HEK293T (cell line): ENCODE data around the gene MYLK3.

Experiments used
- CTCF ChIA-PET: fragments of 350-600 bp; formaldehyde crosslinking; extraction: SDS; loops from one replicate; lab custom pipeline; 2021; ENCODE audit warnings: antibody characterized with exemption, inconsistent platforms; lab: Yijun Ruan, JAX
- POLR2A ChIA-PET: fragments of 350-600 bp; formaldehyde crosslinking; extraction: SDS; loops from one replicate; lab custom pipeline; 2020; ENCODE audit warnings: antibody characterized with exemption, inconsistent platforms; lab: Yijun Ruan, JAX
- DNase-seq: peaks from one replicate; pipeline ENCODE4 v3.0.0; 2012; ENCODE audit warnings: mixed read lengths; ENCODE audit errors: extremely low spot score
- ARNT ChIP-seq: fragments of 450-650 bp; IDR thresholded peaks from 2 replicates; pipeline ENCODE4 v1.6.1; 2017; ENCODE audit warnings: mild to moderate bottlenecking
- BHLHE40 ChIP-seq: fragments of 450-650 bp; IDR thresholded peaks from 2 replicates; pipeline ENCODE4 v1.6.1; 2016; ENCODE audit warnings: mild to moderate bottlenecking, moderate library complexity, borderline replicate concordance
- CTBP1 ChIP-seq: fragments of 450-650 bp; IDR thresholded peaks from 2 replicates; pipeline ENCODE4 v1.6.1; 2016; ENCODE audit warnings: borderline replicate concordance
- ELF4 ChIP-seq: fragments of 450-650 bp; IDR thresholded peaks from 2 replicates; pipeline ENCODE4 v1.6.1; 2017; ENCODE audit warnings: antibody characterized with exemption
- FOXA1 ChIP-seq: fragments of 450-650 bp; IDR thresholded peaks from 2 replicates; pipeline ENCODE4 v1.6.1; 2016; ENCODE audit warnings: mild to moderate bottlenecking
- FOXK2 ChIP-seq: fragments of 450-650 bp; IDR thresholded peaks from 2 replicates; pipeline ENCODE4 v1.6.1; 2016; ENCODE audit warnings: mild to moderate bottlenecking
- FOXM1 ChIP-seq: fragments of 450-650 bp; IDR thresholded peaks from 2 replicates; pipeline ENCODE4 v1.6.1; 2017; ENCODE audit warnings: mild to moderate bottlenecking, borderline replicate concordance
- HDGF ChIP-seq: fragments of 450-650 bp; IDR thresholded peaks from 2 replicates; pipeline ENCODE4 v1.6.1; 2017; ENCODE audit warnings: antibody characterized with exemption, borderline replicate concordance
- L3MBTL2 ChIP-seq: fragments of 450-650 bp; conservative IDR thresholded peaks from 2 replicates; pipeline ENCODE4 v1.6.1; 2016; ENCODE audit warnings: mild to moderate bottlenecking
- LEF1 ChIP-seq: fragments of 450-650 bp; IDR thresholded peaks from 2 replicates; pipeline ENCODE4 v1.6.1; 2017; ENCODE audit warnings: mild to moderate bottlenecking, borderline replicate concordance
- NFRKB ChIP-seq: fragments of 450-650 bp; IDR thresholded peaks from 2 replicates; pipeline ENCODE4 v1.6.1; 2016; ENCODE audit warnings: mild to moderate bottlenecking, moderate library complexity
- SP1 ChIP-seq: fragments of 450-650 bp; IDR thresholded peaks from 2 replicates; pipeline ENCODE4 v1.6.1; 2017
- SUZ12 ChIP-seq: fragments of 450-650 bp; IDR thresholded peaks from 2 replicates; pipeline ENCODE4 v1.6.1; 2016; ENCODE audit warnings: mild to moderate bottlenecking
- TARDBP ChIP-seq: fragments of 450-650 bp; IDR thresholded peaks from 2 replicates; pipeline ENCODE4 v1.6.1; 2016
- ZNF384 ChIP-seq: fragments of 450-650 bp; IDR thresholded peaks from 2 replicates; pipeline ENCODE4 v1.6.1; 2016
- TF ChIP-seq, protein P1 (sequence below): fragments of 450-650 bp; IDR thresholded peaks from 2 replicates; pipeline ENCODE4 v1.6.1; 2016

The MYLK3 gene

DNA sequence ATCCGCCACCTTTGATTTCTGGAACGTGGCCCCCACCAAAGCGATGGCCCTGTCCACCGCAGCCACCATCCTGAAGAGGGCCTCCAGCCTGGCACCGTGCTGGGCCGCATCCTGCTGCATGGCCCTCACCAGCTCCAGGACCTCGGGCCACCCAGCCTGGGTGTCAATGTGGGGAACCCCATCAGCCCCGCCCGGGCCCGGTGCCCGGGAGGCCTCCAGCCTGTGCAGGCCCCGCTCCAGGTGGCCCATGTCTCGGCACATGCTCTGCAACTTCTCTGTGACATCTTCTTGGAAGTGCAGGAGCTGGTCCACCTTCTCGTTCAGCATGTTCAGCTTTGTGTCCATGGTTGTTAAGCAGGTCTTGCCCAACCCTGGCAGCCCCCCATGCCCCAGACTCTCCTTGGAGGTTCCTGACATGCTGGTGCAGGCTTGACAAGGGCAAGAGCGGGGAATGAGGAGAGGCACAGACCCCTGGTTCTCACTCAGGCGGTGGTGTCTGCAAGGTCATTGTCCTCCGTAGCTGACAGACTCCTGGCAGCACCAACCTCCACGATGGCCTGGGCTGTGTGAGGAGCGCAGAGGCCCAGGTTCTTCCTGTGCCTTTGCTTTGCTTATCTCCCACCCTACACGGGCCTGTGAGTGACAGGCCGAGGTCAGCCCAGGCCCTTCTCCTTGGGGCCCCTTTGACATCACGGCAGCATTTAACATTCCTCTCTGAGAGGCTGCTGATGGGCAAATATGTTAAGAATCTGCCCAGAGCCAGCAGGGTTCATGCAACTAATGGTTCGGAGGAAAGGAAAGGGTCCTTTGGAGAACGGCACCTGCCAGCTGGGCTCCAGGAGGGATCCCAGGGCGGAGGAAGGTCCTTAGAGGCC is at the start of gene MYLK3:
Gene MYLK3, minus strand, starts transcription at position 568 of the 875 bp plus-strand sequence. Its CDS starts 151 bp downstream, at position 417.
- TF ChIP-seq, protein P1, sequence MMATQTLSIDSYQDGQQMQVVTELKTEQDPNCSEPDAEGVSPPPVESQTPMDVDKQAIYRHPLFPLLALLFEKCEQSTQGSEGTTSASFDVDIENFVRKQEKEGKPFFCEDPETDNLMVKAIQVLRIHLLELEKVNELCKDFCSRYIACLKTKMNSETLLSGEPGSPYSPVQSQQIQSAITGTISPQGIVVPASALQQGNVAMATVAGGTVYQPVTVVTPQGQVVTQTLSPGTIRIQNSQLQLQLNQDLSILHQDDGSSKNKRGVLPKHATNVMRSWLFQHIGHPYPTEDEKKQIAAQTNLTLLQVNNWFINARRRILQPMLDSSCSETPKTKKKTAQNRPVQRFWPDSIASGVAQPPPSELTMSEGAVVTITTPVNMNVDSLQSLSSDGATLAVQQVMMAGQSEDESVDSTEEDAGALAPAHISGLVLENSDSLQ: peak; percentile 90
- no peak for TF ChIP-seq BHLHE40
- no peak for TF ChIP-seq FOXK2
- no peak for TF ChIP-seq FOXM1
- TF ChIP-seq ELF4: no peak
- ChIA-PET CTCF (no interaction called here), POLR2A (interaction anchor here (1.6 kb wide), 1 partner anchor 42 kb away, joined by 8 read pairs; no protein-coding TSS in a partner anchor)
- no peak for DNase-seq

DNA sequence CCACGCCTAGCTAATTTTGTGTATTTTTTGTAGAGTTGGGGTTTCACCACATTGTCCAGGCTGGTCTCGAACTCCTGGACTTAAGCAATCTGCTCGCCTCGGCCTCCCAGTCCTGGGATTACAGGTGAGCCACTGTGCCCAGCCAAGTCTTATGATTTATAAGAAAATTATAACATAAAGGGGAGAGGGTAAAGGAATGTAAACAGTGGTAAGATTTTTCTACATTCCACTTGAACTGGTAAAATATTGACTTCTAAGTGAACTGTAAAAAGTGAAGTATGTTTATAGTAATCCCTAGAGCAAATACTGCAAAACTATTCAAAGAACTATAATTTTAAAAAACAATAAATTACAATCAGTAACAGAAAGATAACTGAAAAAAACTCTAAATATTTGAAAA is 49.4 kb upstream of the MYLK3 start:
- TF ChIP-seq FOXA1 (no peak), ARNT (no peak), L3MBTL2 (no peak), BHLHE40 (no peak), FOXK2 (no peak), SP1 (no peak), NFRKB (no peak), FOXM1 (no peak), SUZ12 (no peak), ZNF384 (no peak), HDGF (no peak), CTBP1 (no peak), ELF4 (no peak), LEF1 (no peak), TARDBP (no peak)
- TF ChIP-seq, protein P1: no peak
- POLR2A ChIA-PET: no interaction called here
- CTCF ChIA-PET: no interaction called here
- DNase-seq: no peak

DNA sequence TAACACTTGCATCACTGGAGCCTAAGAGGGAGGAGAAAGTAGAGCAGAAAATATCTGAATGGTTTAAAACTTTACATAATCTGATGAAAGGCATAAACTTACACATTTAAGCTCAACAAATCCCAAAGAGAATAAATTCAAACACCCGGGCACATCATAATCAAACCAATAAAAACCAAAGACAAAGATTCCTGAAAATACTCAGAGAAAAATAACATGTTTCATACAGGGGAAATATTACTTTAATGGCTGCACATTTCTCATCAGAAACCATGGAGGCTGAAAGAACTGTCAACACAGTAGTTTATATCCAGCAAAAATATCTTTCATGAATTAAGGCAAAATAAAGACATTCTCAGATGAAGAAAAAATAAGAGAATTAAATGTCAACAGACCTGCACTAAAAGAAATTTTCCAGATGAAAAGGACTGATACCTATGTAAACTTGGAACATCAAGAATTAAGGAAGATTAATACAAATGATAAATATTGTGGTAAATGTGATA is 48.7 kb upstream of the MYLK3 start:
- no peak for DNase-seq
- POLR2A ChIA-PET: no interaction called here
- TF ChIP-seq CTBP1 (no peak), ELF4 (no peak), FOXA1 (no peak), SUZ12 (no peak), ARNT (no peak), LEF1 (no peak), SP1 (no peak), ZNF384 (no peak)
- TF ChIP-seq, protein P1: no peak
- CTCF ChIA-PET: no interaction called here

DNA sequence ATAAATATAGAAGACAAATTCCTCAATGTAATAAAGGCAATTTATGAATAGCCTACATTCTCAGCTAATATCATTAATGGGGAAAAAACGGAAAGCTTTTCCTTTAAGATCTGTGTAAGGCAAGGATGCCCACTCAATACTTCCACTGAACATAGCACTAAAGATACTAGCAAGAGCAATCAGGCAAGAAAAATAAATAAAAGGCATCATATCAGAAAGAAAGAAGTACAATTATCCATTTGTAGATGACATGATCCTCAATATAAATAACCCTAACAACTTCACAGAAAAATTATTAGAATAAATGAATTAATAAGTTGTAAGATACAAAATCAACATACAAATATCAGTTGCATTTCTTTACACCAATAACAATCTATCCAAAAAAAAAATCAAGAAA is 45.7 kb upstream of the MYLK3 start:
- no peak for TF ChIP-seq ARNT
- no peak for TF ChIP-seq SP1
- no peak for TF ChIP-seq FOXA1
- TF ChIP-seq ELF4: no peak
- no peak for TF ChIP-seq CTBP1
- TF ChIP-seq FOXM1: no peak
- TF ChIP-seq NFRKB: no peak
- TF ChIP-seq FOXK2: no peak
- TF ChIP-seq HDGF: no peak
- TF ChIP-seq SUZ12: no peak
- no peak for TF ChIP-seq L3MBTL2
- no peak for TF ChIP-seq ZNF384
- DNase-seq: no peak
- CTCF ChIA-PET: no interaction called here
- POLR2A ChIA-PET: no interaction called here

DNA sequence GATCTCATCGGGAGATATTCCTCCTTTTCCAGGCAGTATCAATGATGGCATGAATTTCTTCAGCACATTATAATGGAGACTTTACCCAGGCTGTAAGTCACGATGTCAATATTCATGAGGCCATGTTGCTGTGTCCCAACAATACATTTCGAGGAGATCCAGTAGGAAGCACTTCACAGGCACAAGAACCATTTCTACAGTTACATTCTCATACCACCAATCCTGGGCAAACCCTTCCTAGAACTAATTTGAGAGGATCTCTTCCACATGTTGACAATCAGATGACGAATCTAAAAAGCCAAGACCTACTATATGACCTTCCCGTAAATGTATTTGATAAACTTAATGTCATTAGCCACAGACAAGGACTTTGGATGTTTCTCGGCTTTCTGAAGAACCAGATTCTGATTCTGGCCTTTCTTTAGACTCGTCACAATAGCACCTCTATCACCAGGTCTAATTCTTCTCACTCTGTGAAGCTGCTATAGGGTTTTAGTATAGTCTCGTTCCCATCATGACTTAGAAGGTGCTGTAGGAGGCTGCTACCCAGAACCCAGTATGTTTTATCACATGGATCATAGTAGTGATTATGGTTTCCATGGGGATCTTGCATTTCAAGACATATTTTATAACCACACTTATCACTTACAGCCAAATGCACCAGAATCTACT is 42.6 kb upstream of the MYLK3 start:
- TF ChIP-seq ARNT (no peak), TARDBP (no peak), HDGF (no peak), ZNF384 (no peak), ELF4 (no peak), CTBP1 (no peak), SP1 (no peak), SUZ12 (no peak), FOXM1 (no peak)
- TF ChIP-seq, protein P1: no peak
- POLR2A ChIA-PET: interaction anchor here (1.2 to 1.3 kb wide), 4 partner anchors 44 to 99 kb away, joined by 3 to 8 read pairs (median 4); no protein-coding TSS in a partner anchor
- DNase-seq: no peak
- CTCF ChIA-PET: no interaction called here
